Measurements from ENCODE around the gene WFDC1. TPM values are rescaled to one million over a fixed set of nuclear protein-coding genes. Genes with fewer than 3 reads are reported as not detected.

The WFDC1 gene
- total and polyA plus RNA-seq, 10 of the 15 experiments (the other 5 are each of a cell fraction or from before 2014, with no cell fraction given) = not detected

- BruUV-seq (replicated peaks) = no TSS peak
- CTCF ChIA-PET = interaction anchor here (0.9 kb wide), 1 partner anchor 11 kb away, joined by 3 read pairs; no protein-coding TSS in a partner anchor
- SMC1A ChIA-PET (ENCODE audit: uncharacterized antibody, unreplicated experiment) = no interaction called here
- TF ChIP-seq SMC3 (IDR thresholded peaks at IDR 0.05; ENCODE audit: borderline replicate concordance, low read length) (no peak), LARP7 (IDR thresholded peaks at IDR 0.05) (no peak), EED (IDR thresholded peaks at IDR 0.05; ENCODE audit: low read depth) (no peak), USF2 (IDR thresholded peaks at IDR 0.05; ENCODE audit: borderline replicate concordance, low read depth, low read length) (no peak), CBFB (IDR thresholded peaks at IDR 0.05; ENCODE audit: low read depth) (no peak), BCLAF1 (IDR thresholded peaks at IDR 0.05) (no peak), MEF2B (IDR thresholded peaks at IDR 0.05; ENCODE audit: partially characterized antibody, poor library complexity, severe bottlenecking) (no peak), JUND (IDR thresholded peaks at IDR 0.05; ENCODE audit: low read depth, low read length) (no peak), CEBPZ (IDR thresholded peaks at IDR 0.05; ENCODE audit: low read depth, low read length) (no peak), SKIL (IDR thresholded peaks at IDR 0.05; ENCODE audit: low read depth, poor library complexity, severe bottlenecking) (no peak), POLR2AphosphoS2 (IDR thresholded peaks at IDR 0.05; ENCODE audit: low read depth, low read length) (no peak), SMAD1 (IDR thresholded peaks at IDR 0.05; ENCODE audit: low read depth, partially characterized antibody) (no peak), MEF2A (IDR thresholded peaks at IDR 0.05; ENCODE audit: insufficient read depth, low read depth, low read length) (no peak), PKNOX1 (IDR thresholded peaks at IDR 0.05) (no peak), SREBF1 (IDR thresholded peaks at IDR 0.05; ENCODE audit: low read length) (no peak)
Measured at GRCh38 chr16:84271866-84272265, 22.8 kb upstream of the WFDC1 start.

More at GRCh38 chr16:84271866-84272265, 22.8 kb upstream of the WFDC1 start:
- DNase-seq (ENCODE audit: low read depth, low spot score) = no peak
- ChIA-PET RAD21 (ENCODE audit: unreplicated experiment) (no interaction called here), POLR2A (no interaction called here)
- 19% methylated on average over 4 of the region's 4 CpGs for WGBS (ENCODE audit: insufficient coverage, insufficient replicate concordance, low lambda C conversion rate, missing lambda C conversion rate)
- FAIRE-seq = no peak
- Histone ChIP-seq H3K4me3 (no peak overlapping the region), H3K79me2 (ENCODE audit: control insufficient read depth, insufficient read depth, low read length) (no peaks in the 10 kb centered on the region), H3K4me2 (ENCODE audit: control insufficient read depth, insufficient read depth) (no peak overlapping the region), H3K36me3 (ENCODE audit: control insufficient read depth in 2 of 2, insufficient read depth in 2 of 2, low read length in 1 of 2) (no peaks in the 10 kb centered on the region), H3K27me3 (replicated peaks in 1 of 2; ENCODE audit: control insufficient read depth in 2 of 2, insufficient read depth in 2 of 2, low read length in 1 of 2) (no peaks in the 10 kb centered on the region), H3K4me1 (ENCODE audit: control insufficient read depth, insufficient read depth, low read length) (no peaks in the 10 kb centered on the region), H3K9me3 (replicated peaks; ENCODE audit: control insufficient read depth, insufficient read depth, low read length) (no peaks in the 10 kb centered on the region), H3K27ac (ENCODE audit: control insufficient read depth, insufficient read depth) (no peak overlapping the region), H3K9ac (ENCODE audit: control insufficient read depth, insufficient read depth, low read length) (no peak overlapping the region), H4K20me1 (ENCODE audit: control insufficient read depth, insufficient read depth) (no peaks in the 10 kb centered on the region), H2AFZ (ENCODE audit: control insufficient read depth, low read depth, low read length) (no peak overlapping the region)
- intact Hi-C loops (cut with micrococcal nuclease; ENCODE audit: unreplicated experiment) (no loop called here), in situ Hi-C loops (cut with MboI) (loop anchor here (10.0 kb wide), 1 partner anchor 353 kb away; no protein-coding TSS in a partner anchor)
- no peak for ATAC-seq
